ENCODE measurements around the gene PBX3.

PBX3 gene

DNA sequence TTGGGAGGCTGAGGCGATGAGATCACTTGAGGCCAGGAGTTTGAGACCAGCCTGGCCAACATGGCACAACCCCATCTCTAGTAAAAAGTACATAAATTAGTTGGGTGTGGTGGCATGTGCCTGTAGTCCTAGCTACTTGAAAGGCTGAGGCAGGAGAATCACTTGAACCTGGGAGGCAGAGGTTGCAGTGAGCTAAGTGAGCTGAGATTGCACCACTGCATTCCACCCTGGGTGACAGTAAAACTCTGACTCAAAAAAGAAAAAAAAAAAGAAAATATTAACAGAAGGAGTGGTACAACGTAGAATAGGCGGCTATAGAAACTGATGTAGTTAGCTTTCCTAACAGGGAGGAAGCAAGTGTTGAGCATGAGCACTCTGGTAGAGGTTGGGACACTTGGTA lies 59.9 kb downstream of the PBX3 start:
- TF ChIP-seq GATA1 (IDR thresholded peaks at IDR 0.05; ENCODE audit: low read depth, low read length): no peak
- TF ChIP-seq POLR2A (IDR thresholded peaks at IDR 0.05; ENCODE audit: low read length): no peak
- no peak for DNase-seq

DNA sequence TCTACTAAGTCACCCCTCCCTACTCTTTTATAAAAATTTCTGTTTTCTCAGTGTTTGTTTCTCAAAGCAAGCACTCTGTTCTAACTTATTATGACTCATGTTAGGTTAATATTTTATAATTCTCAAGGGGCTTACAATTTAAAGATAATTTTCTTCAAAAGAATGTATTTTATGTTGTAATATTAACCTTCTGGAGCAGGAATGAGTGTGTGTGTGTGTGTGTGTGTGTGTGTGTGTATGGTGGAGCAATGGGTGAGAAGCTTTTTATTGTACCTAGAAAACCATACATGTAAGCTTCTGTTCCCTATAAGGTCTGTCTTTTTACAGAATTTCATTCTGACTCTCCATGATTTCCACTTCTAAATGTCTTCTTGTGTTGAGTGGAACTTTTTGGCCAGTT lies 63.0 kb downstream of the PBX3 start:
- TF ChIP-seq POLR2A (IDR thresholded peaks at IDR 0.05; ENCODE audit: low read length) (no peak), GATA1 (IDR thresholded peaks at IDR 0.05; ENCODE audit: low read depth, low read length) (no peak)
- DNase-seq: no peak

DNA sequence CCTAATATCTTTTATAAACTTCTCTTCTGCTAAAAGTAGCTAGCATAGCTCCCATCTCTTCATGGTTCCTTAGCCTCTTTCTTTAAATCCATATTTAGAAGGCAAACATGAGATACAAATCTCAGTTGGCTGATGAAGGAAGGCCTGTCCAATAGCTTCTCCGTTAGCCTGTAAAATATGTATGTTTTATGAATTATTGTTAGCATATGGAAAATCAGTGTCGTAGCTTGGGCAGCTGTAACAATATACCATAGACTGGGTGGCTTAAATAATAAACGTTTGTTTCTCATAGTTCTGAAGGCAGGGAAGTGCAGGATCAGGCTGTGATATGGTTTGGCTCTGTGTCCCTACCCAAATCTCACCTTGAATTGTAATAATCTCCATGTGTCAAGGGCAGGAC lies 63.8 kb downstream of the PBX3 start:
- no peak for TF ChIP-seq POLR2A (IDR thresholded peaks at IDR 0.05; ENCODE audit: low read length)
- TF ChIP-seq GATA1 (IDR thresholded peaks at IDR 0.05; ENCODE audit: low read depth, low read length): no peak

DNA sequence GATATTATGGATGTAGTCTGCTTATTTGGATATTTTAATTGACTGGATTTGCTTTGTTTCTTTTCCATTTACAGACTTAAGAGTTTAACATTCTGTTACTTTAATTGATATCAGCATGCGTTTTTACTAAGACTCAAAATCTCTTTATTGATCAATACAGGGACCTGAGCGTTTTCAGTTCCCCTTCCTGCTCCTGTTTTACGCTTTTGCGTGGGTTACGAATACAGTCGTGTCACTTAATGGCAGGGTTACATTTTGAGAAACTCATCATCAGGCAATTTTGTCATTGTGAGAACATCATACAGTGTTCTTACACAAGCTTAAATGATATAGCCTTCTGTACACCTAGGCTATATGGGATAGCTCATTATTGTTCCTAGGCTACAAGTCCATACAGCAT lies 65.2 kb downstream of the PBX3 start:
- no peak for TF ChIP-seq GATA1 (IDR thresholded peaks at IDR 0.05; ENCODE audit: low read depth, low read length)
- TF ChIP-seq POLR2A (IDR thresholded peaks at IDR 0.05; ENCODE audit: low read length): no peak
- DNase-seq: no peak

More for the DNA sequence above, 63.8 kb downstream of the PBX3 start:
- DNase-seq: no peak

DNA sequence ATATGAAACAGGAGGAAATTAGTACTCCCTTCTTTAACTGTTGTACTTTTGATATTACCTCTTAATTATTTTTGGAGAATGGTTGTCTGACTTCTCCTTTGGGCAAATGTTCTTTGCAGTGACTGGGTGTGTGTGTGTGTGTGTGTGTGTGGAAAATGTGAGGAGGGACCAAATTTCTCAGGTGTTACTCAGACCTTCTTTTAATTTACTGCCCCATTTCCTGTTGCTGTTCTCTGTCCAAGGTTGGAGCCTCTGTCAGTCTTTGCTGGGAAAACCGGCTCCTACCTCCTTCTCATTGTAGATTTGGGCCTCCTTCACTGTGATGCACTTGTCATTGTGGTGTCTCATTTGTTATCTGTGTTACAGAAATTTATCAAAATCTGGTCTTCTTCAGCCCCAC lies 68.4 kb downstream of the PBX3 start:
- DNase-seq: no peak
- no peak for TF ChIP-seq POLR2A (IDR thresholded peaks at IDR 0.05; ENCODE audit: low read length)
- no peak for TF ChIP-seq GATA1 (IDR thresholded peaks at IDR 0.05; ENCODE audit: low read depth, low read length)

DNA sequence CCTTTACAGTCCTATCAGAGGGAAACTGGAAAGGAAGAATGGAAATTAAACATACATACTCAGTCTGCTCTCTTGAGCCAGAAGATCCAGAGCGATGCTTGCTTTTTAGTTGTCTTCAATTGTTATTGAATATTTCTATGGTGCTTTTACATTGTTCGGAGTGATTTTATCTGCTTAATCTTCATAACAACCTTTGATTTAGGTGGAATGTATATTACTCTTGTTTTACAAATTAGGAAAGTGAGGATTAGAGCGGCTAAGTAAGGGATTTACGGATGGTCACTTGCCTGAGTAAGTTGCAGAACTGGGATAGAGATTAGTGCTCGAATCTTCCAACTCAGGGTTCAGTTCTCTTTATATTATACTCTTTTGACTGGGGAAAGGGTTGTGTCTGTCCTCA lies 69.1 kb downstream of the PBX3 start:
- no peak for DNase-seq
- TF ChIP-seq GATA1 (IDR thresholded peaks at IDR 0.05; ENCODE audit: low read depth, low read length) (no peak), POLR2A (IDR thresholded peaks at IDR 0.05; ENCODE audit: low read length) (no peak)

DNA sequence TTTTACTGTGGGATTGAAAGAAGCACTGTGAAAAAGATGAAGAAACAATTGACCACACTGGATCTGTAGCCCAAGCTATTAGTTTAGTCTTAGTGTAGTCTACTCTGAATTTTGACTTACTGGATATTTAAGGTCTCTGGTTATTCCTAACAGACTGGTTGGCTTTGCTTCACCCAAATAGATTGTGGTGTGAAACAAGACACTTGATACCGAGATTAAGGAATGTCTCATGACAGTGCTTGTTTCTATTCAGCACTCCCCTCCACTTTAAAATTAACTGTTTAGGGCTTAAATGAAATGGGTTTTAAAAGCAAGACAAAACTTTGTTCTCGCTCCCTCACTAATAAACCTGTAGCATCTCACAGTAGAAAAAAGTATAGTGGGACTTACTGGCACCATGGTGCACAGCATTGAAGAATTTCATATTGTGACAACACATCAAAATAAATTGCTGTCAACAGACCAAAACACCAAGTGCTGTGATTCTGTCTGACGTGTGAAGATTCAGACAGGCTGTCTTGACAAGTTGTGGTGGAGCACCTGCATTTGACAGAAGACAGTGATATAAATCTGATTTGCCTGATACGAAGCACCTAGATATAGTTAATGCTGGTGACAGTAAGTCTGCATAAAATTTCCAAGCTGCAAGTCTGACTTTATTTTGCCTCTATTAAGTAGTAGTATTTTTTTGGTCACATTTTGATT lies 73.1 kb downstream of the PBX3 start:
- TF ChIP-seq POLR2A (IDR thresholded peaks at IDR 0.05; ENCODE audit: low read length) (no peak), GATA1 (IDR thresholded peaks at IDR 0.05; ENCODE audit: low read depth, low read length) (no peak)
- no peak for DNase-seq

DNA sequence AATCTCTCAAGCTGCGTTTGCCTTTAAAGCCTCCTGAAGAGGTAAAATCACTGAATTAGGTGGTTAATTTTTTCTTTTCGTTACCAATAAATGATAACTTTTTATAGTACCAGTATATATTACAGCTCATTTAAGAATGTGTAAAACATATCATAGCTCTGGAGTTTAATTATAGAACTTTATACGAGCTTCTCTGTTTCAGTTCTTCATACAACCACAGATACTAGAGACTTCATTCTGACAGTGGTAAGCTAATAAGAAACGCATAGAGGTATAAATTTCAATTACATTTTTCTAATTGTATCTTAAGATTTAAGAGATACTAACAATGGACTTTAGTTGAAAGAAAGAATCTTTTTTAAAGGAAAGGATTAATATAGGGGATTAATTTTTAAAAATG lies 73.9 kb downstream of the PBX3 start:
- no peak for DNase-seq

DNA sequence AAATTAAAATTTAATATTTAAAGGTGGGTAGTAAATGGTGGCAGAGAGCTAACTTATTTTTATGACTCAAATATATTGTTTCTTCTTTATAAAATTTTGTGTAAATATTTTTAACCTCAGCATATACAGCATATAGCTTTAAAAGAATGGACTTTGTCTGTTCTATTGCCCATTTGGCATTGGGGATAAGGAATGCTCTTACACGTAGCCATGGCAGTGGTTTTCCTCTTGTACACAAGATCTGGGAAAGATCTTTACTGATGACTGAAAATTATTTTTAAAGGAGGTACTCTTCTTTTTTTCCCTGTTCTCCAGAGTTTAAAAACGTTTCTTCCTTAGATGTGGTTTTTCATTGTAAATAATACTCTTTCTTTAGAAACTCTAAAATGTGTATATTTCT lies 75.0 kb downstream of the PBX3 start:
- no peak for DNase-seq

More for the DNA sequence above, 73.9 kb downstream of the PBX3 start:
- TF ChIP-seq GATA1 (IDR thresholded peaks at IDR 0.05; ENCODE audit: low read depth, low read length) (no peak), POLR2A (IDR thresholded peaks at IDR 0.05; ENCODE audit: low read length) (no peak)

DNA sequence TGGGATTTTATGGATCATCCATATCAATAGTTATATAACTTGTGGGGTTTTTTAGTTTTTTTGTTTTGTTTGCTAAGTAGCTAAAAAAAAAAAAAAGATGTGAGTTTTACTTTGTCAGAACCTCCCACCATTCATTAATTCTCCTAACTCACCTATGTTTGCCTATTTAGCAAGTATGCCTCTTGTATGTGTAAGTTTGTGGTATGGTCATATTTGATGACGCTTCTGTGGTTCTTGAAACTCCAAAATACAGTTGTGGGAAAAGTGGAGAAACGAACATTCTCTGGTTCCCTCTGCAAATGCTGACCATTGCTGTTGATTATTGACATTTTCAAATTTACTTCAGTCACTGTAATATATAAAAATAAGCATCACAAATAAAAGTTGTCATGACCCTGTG lies 75.7 kb downstream of the PBX3 start:
- no peak for DNase-seq
- TF ChIP-seq GATA1 (IDR thresholded peaks at IDR 0.05; ENCODE audit: low read depth, low read length): no peak
- TF ChIP-seq POLR2A (IDR thresholded peaks at IDR 0.05; ENCODE audit: low read length): no peak

More for the DNA sequence above, 75.0 kb downstream of the PBX3 start:
- TF ChIP-seq GATA1 (IDR thresholded peaks at IDR 0.05; ENCODE audit: low read depth, low read length) (no peak), POLR2A (IDR thresholded peaks at IDR 0.05; ENCODE audit: low read length) (no peak)

DNA sequence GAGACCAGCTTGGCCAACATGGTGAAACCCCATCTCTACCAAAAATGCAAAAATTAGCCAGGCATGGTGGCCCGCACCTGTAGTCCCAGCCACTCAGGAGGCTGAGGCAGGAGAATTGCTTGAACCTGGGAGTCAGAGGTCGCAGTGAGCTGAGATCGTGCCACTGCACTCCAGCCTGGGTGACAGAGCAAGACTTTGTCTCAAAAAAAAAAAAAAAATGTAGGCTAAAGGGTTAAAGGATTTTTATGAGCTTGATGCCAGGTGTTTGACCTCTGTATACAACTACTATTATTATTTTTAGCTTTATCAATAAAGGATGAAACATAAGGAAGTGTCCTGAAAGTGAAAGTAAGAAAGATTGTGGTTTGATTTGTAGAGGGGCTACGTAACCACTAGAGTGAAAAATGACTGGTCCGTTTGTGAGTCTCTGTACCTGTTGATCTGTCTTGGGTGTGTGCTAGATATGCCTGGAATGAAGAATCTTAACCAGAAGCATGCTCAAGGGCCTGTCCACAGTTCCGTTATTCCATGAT lies 76.8 kb downstream of the PBX3 start:
- peak in 1 of 2 experiments; percentile 9 for DNase-seq

DNA sequence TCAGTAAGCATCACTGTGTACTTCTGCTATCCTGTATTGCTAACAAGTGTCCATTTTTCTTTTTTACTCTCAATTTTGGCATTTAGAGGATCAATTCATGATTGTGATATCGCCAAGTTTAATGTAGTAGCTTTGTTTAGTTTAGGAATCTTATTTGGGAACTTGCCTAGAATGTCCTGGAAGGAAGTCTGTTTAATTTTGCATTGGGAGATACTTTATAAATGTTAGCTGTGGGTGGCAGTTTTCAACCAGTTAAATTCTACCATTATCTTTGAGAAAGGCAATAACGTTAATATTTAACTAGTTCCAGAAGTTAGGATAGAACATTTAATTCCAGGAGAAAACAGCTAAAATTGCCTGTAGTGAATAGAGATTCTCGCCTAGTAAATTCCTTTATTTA lies 78.6 kb downstream of the PBX3 start:
- TF ChIP-seq GATA1 (IDR thresholded peaks at IDR 0.05; ENCODE audit: low read depth, low read length): no peak
- no peak for TF ChIP-seq POLR2A (IDR thresholded peaks at IDR 0.05; ENCODE audit: low read length)
- DNase-seq: no peak

DNA sequence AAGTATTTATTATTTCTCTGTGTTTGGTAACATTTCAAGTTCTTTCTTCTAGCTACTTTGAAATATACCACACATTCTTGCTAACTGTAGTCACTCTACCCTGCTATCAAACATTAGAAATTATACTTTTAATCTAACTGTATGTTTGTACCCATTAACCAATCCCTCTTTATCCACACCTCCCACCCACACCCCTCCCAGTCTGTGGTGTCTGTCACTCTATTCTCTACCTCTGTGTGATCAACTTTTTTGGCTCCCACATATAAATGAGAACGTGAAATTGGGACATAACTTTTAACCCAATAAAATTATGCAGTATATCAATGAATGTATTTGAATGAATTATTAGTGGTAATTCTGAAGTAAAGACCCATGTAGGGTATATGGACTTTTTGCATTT lies 79.7 kb downstream of the PBX3 start:
- no peak for DNase-seq
- TF ChIP-seq POLR2A (IDR thresholded peaks at IDR 0.05; ENCODE audit: low read length) (no peak), GATA1 (IDR thresholded peaks at IDR 0.05; ENCODE audit: low read depth, low read length) (no peak)

DNA sequence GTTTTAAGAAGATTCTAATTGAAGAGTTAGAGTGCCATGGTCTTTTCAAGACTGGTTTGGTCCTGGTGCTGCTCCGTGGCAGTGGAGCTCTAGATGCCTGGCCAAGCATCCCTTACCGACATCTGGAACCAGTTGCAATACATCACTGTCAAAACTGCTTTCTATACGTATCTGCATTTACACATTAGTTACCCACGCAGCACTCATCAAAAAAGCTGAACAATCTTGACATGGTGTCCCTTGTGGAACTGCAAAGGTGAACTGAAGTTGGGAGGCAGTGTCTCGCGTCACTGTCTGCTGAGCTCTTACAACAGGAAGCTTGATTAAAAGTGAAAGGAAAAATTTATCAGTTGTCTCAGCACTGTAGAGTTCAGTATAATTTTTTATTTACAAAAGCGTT lies 82.6 kb downstream of the PBX3 start:
- peak; percentile 63 to 64 for DNase-seq
- TF ChIP-seq GATA1 (IDR thresholded peaks at IDR 0.05; ENCODE audit: low read depth, low read length) (no peak), POLR2A (IDR thresholded peaks at IDR 0.05; ENCODE audit: low read length) (peak; percentile 53)

DNA sequence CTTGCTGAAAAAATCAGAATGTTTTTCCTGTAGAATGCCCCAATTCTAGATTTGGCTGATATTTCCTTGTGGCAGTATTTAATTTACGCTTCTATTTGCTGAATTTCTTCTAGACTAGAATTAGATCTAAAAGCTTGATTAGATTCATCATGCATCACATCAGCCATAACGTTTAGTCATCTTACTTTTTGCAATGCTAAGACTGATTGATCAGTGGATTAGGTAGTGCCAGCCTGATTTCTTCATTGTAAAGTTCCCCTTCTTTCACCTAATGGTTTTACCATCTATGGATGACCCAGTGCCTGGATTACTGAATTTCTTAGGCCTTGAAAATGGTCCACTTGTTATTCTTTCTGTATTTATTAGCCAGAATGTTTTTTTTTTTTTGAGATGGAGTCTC lies 83.9 kb downstream of the PBX3 start:
- no peak for TF ChIP-seq POLR2A (IDR thresholded peaks at IDR 0.05; ENCODE audit: low read length)
- TF ChIP-seq GATA1 (IDR thresholded peaks at IDR 0.05; ENCODE audit: low read depth, low read length): no peak

More for the DNA sequence above, 83.9 kb downstream of the PBX3 start:
- no peak for DNase-seq
